Measurements from ENCODE around the gene SERGEF.

The SERGEF gene

DNA sequence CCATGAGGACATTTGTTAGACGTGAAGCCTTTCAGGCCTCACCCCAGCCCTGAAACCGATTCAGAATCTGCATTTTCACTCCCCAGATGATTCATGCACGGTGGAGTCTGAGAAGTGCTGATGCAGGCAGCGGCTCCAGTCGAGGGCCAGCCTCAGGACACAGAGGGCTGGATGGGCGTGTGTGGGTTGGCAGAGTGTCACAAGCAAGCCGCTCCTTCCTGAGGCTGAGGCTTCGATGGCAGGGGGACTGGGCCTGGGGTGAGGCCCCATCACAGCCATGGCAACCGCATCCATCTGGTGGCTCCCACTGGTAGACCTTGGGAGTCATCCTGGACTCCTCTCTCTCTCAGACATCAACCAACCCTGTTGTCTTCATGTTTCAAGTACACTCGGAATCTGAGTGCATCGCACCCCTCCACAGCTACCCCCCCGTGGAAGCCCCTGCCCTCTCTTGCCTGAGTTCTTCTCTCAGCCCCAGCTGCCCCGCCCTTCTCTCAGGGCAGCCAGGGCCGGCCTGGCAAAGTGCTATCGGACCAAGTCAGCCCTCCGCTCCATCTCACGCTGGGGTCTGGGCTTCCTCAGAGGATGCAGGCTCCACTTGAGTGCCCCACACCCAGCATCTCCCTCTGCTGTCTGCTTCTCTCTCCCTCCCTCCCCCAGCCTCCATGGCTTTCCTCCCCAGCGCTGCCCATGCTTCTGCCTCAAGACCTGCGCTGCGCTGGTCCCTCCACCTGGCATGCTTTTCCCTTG is 267.6 kb downstream of the SERGEF start:
- no peak for DNase-seq

DNA sequence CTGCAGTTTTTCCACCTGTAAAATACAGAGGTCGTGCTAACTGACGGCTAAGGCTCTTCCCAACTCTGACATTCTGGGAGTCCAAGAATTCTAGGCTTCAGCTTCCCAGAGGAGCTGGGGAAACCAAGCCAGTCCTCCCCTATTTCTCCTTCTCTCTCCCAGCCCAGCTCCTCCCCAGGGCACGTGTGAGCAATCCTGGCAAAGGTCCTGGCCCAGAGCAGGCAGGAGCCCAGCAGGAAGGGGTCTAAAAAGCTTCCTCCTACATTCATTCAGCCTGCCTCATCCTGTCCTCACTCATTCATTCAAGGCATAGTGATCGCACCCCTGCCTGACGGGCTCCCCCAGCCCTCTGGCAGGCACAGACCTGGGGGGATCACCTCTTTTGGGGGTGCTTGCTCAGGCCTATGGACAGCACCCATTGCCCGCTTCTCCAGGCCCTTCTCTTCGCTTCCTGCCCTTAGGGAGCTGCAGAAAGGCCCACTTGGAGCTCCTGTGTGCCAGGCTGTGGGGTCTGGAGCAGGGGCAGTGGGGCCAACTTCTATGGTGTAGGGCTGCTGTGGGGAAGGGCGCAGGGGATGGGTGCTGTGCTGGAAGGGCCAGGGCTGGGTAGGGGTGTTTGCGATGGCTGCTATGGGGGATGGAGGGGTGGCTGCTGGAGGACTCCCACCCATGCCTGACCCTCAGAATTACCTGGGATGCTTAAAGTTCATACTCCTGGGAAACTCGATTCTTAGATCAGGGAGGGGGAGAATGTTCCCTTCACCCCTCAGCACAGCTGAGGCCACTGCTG is 268.5 kb downstream of the SERGEF start:
- DNase-seq: peak; percentile 29

DNA sequence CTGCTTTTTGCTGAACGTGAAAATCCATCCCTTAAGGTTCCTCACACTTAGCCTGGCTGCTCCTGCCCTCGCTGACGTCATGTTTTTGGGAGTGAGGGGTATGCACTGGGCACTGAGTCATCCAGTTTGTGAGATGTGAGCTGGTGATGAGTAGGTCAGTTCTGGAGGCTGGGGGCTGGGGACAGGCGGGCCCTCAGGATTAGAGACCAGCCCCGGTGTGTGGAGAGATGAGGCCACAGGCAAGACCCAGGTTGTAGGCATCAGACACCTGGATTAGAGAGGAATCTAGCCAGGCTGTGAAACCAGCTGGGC is 269.1 kb downstream of the SERGEF start:
- peak; percentile 67 for DNase-seq

DNA sequence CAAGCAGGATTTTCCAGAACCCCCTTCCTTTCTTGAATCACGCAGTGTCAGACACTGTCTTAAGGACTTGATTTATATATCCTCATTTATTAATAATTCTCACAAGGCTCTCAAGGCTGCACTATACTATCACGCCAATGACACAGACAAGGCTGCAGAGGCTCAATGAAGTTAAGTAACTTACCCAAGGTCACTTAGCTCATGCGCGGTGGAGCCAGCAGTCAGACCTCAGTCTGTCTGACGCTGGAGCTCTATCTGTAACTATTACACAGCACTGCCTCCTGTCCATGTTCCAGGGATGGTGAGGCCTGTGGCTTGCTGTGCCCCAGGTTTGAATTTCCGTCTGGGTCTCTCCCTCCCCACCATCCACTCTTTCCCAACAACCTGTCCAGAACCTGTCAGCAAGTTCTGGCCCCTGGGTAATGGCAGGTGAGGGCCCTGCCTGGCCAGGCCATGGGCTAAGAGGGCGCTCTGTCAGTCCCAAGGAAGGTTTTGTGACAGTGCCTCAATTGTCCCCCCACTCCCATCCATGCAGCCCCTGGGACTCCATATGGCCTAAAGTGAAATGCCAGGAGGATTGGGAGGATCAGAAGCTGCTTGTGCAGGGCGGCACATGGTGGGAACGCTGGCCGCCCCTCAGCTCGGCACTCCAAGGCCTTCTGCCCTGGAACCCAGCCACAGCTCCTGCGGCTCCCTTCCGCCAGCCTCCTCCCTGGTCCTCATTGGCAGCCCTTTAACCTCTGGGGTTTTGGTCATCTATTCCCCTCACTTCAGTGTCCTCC is 269.6 kb downstream of the SERGEF start:
- DNase-seq: no peak

DNA sequence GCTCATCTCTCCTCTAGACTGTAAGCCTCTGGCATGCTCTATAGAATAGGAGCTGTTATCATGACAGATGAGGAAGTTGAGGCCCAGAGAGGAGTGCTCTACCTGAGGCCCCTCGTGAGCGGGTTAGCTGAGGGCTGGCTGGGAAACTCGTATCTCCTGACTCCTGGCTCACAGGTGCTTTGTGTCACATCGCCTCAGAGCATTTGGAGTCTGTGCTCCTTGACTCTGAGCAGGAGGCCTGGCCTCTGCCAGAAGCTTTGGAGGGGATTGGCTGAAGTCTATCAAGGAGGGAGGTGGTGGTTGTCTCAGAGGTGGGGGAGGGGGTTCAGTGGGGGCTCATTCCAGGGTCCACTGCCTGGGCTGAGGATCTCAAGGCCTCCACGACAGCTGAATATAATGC is 270.8 kb downstream of the SERGEF start:
- DNase-seq: no peak

DNA sequence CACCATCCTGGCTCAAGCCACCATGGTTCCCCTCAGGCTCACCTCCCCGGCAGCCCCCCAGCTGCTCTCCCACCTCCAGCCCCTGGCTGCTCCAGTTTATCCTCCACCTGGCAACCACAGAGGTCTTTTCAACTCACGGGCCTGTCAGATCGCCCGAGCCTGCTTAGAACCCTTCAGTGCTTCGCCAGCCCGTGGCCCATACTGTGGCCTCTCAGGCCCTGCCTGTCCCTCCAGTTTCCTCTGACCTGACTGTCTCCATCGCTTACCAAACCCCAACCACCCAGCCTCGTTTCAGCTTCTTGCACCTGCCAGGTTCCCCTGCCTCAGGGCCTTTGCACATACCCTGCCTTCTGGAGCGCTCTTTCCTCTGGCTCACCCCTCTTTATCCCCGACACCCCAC is 271.4 kb downstream of the SERGEF start:
- DNase-seq: no peak

DNA sequence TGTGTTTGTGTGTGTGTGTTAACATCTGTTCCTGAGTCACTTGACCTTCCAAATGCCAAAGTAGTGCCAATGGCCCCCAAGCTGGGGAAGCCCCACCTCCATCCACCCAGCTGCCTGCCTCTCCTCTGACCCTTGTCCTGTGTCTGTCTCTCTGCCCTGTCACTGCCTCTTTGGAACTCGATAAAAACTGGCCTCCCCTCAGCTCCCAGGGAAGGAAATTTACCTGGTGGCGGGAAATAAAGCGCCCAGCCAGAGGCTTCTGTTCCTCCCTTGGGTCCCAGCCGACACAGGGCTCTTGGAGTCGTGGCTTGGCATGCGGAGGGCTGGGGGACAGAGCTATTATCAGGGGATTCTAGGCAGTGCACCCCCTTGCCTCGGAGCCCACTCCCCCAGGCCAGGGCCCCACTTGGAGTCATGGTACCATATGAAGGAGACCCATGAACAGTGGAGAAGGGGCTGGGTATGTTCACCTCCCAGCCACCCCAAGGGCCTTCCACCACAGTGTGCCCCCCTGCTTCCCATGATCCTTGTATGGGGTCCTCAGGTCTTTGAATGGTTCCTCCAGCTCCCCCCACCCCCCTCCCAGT is 272.1 kb downstream of the SERGEF start:
- no peak for DNase-seq

DNA sequence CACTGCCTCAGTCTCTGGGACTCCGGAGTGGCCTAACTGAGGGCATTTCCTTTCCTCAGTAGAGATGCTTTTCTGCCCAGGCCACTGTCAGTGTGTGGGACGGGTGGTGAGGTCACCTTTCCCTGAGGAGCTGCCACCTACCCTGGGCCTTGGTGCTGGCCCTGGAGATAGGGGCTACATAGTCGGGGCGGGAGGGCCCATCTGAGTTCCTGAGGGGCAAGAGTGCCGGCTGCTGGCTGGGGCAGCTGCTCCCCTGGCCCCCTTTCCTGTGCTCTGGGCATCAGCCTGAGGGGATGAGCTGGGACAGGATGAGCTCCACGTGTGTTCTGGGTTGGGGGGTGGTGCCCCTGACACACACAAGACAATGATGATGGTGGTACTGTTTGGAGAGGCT is 272.9 kb downstream of the SERGEF start:
- DNase-seq: no peak

DNA sequence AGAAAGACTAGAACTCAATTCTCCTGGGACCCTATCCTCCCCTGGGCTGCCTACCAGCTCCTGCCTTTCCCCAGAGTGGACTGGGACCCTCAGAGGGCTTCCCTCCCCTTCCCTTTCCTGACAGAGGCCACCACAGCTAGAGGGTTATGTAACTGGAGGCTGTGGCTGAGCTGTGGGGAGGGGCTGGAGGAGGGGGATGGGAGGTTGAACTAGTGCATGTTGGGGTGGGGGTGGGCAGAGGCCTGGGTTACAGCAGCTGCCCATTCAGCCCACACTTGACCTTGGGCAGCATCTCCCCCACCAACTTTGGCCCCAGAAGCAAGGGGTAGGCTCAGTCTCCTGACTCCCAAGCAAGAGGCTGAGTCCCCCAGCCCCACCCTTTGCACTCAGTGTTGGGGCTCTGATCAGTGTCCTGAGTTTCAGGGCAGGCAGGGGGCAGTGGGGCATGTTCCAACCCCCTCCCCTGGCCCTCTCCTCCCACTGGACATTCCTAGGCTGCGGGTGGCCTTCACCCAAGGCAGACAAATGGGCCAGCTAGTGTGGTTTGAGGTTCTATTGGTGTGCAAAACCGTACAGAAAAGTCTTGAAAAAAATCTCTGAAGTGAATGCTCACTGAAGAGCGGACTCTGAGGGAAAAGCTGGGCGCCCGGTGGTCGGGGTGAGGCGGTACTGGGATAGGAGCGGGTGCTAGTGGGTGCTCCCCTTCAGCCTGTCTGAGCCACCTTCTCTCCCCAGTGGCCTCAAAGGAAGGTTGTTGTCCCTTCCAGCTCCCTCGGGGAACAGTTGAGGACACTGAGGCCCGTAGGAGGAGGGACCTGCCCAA is 274.5 kb downstream of the SERGEF start:
- no peak for DNase-seq
